HG03280 (cell line): ENCODE results near the gene SIRT7.

Experiments used
- ATAC-seq: cut with Tn5 transposase; IDR thresholded peaks from one replicate; pipeline ENCODE4 v1.9.1; 2021; ENCODE audit warnings: mild to moderate bottlenecking, moderate library complexity; ENCODE audit not compliant: unreplicated experiment

SIRT7 gene, protein sequence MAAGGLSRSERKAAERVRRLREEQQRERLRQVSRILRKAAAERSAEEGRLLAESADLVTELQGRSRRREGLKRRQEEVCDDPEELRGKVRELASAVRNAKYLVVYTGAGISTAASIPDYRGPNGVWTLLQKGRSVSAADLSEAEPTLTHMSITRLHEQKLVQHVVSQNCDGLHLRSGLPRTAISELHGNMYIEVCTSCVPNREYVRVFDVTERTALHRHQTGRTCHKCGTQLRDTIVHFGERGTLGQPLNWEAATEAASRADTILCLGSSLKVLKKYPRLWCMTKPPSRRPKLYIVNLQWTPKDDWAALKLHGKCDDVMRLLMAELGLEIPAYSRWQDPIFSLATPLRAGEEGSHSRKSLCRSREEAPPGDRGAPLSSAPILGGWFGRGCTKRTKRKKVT

DNA sequence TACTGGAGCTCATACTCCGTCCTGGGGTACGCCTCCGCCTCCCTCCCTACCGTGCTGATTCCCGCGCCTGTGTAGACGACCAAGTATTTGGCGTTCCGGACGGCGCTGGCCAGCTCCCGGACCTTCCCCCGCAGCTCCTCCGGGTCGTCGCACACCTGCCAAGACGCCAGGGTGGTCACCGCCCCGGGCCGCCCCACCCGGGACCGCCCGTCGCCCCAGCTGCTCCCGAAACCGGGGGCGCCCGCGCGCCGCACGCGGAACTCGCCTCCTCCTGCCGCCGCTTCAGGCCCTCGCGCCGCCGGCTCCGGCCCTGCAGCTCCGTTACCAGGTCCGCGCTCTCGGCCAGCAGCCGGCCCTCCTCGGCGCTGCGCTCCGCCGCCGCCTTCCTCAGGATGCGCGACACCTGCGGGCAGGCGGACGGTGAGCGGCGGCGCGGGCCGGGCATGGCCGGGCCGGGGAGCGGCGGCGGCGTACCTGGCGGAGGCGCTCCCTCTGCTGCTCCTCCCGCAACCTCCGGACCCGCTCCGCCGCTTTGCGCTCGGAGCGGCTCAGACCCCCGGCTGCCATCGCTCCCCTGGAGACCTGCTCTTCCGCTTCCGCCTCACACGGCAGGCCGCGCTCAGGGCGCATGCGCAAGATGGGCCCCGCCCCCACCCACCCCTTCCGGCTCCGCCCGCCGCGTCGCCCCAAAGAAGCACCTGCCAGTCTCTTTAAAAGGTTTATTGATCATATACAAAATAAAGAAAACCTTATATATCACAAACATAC lies at the start of gene SIRT7:
SIRT7 (minus strand) TSS at position 612 of the 768 bp plus-strand sequence; CDS start at position 567, 45 bp downstream.
- ATAC-seq, result peak; percentile 73

DNA sequence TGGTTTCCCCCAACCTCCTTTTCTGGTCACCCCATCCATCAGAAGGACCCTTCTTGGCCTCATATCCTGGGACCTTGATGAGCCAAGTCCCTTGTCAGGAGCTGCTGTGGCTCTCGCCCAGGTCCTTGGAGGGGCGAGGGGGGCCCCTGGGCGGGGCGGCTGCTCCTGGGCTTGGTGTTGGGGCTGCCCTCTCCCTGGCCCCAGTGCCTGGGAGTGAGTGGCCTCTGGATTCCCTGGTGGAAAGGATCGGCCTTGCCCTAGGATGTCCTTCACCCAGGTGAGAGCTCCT lies 49.2 kb upstream of the SIRT7 start:
- ATAC-seq, result no peak

DNA sequence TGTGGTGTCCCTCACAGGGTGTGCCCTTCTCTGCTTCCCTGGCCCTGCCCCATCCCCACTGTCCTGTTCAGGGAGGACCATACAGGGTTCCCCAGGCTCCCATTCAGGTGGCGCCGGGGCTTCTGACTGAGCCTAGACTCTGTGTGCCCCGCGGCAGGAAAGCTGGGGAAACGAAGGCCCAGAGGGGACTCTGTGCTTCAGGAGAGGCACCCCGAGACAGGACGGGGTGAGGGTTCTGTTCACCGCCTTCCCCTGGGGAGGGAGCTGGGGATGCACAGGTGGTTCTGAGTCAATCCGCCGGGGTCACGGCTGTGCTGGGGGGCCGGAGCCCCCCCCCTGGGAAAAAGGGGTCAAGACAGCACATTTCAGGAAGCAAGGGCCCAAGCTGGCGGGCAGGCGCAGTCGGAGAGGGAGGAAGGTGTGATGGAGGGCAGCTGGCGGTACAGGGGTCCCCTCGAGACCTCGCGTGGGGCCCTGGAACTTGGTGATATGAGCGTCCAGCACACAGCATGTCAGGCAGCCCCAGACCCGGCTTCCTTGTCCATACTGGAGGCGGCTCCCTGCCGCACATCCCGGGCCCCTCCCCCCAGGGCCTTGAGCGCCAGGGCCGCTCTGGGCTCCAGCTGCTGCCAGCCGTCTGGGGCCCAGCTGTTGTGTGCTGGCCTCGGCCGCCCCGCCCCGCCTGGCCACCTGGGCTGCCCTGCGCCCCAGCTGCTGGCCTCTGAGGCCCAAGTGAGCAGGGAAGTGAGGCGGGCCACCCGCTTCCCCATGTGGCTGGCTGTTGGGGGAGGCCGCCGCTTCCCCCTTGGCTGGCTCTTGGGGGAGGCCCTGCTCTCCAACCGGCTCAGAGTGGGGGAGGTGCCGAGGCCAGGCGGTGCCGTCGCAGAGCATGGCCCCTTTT lies 48.6 kb upstream of the SIRT7 start:
- no peak for ATAC-seq

DNA sequence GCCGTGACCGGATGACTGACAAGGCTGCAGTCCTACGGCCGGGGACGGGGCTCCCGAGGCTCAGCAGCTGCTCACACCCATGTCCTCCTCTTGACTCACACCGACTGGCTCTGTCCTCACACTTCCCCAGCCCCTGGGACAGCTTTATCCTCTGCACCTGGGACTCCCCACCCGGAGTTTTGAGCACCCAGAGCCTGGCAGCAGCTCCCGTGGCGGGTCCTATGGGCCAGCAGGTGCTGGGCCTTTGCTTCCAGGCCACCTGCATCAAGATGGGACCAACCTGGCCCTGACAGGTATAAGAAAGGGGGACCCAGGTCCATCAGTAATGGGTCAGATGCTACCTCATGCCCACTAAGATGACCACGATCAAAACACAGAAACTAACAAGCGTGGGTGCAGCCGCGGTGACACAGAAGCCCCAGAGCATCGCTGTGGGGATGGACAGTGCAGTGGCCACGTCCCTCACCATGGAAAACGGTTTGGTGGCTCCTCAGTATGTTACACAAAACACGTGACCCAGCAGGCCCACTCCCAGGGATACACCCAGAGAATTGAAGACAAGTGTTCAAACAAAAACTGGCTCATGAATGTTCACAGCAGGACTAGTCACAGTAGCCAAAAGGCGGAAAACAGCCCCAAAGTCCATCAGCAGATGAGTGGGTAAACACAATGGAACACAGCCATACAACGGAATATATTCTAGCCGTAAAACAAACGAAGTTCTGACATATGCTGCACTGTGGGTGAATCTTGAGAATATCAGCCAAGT lies 46.3 kb upstream of the SIRT7 start:
- no peak for ATAC-seq

DNA sequence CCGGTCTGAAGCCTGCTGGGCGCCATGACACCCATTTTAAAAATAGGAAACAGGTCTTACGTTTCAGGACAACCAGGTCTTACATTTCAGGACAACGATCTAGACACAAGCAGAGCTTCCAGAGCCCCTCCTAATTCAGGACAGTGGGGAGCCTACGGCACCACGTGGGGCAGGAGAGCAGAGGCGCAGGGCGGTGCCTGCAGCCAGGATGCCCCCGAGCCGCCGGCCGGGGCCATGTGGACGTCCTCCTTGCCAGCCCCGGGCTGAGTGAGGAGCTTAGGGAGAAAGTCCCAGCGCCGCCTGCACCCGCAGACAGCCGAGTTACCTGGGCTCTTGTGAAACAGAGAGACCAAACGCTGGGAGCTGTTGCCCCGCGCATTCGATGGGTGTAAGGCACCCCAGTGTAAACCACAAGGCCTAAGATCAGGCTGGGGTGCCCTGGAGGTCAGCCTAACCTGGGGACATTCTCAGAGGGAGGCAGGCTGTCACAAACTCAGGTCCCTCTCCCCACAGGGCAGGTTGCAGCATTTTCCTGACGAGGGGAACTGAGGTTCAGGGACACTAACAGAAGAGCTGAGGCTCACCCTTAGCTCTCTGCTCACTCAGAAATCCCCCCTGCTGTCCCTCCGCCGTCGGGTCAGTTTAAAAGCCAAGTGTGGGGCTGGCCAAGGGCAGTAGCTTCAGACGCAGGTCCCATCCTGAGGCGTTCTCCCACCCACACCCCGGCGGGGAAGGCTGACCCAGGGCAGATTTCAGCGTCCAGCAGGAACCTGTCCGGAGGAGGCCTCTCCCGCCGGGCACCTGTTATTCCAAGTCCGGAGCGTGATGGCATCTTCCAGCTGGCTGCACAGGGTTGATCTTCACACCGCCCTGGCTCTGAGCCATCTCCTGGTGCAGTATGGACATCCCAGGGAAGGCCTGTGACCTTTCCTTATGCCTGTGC lies 44.8 kb upstream of the SIRT7 start:
- ATAC-seq, result no peak

DNA sequence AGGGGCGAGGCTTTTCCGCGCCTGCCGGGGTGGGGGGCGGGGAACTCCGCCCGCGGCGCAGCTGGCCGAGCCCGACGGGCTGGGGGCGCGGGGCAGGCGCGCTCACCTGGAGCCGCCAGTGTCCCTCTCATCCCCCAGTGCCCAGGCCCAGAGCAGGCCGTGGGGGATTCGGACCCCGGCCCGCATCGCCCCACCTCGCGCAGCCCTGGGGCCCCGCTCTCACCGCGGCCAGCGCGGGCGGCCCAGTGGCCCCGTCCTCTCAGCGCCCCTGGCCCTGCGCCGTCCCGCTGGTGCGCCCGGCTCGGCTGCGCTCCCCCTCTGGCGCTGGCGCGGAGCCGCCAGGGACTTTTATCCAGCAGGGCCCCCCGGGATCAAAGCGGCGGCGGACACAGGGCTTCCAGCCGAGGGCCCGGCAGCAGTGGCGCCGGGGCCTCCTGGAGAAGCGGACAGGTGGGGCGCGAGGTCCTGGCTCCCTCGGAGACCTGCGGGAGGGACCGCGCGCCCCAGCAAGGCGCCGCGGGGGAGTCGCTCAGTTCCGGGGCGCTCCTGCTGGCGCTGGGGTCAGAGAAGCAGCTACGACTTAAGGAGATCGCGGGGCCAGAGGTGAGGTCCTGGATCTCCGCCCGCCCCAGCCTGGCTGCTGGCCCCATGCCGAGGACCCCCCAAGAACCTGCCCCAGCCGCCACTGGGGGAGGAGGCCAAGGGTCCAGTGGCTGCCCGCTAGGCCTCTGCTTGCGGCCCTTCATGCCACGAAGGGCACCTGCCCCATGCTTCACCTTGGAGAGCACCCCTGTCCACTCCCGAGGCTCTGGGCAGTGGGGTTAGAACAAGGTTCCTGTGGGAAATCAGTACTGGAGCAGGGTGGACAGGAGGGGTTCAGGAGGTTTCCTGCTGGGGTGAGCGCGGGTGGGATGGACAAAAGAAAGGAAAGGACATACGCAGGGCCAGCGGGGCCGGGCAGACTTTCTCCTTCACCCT lies 43.8 kb upstream of the SIRT7 start:
- ATAC-seq, result no peak

DNA sequence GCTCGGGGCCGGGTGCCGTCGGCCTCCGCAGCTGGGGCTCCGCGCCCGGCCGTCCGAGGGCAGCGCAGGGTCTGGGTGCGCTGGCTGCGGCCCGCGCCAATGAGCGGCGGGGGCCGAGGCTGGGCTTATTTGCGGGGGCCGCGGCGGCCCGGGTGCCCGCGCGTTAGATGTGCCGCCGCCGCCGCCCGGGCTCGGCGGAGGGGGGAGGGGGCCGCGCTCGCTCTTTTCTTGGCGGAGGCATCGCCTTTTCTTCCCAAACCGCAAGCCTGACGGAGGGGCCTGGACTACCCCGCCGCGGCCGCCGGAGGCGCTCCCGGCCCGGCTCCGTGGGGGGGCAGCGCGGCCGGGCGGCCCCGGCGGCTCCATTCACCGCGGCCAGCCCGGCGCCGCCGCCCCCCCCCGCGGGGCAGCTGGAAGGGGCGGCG lies 43.1 kb upstream of the SIRT7 start, which contains the start of gene NOTUM:
NOTUM (minus strand) TSS at position 101 of the 425 bp plus-strand sequence. CDS start 278 bp downstream, outside the sequence.
- ATAC-seq, result no peak

DNA sequence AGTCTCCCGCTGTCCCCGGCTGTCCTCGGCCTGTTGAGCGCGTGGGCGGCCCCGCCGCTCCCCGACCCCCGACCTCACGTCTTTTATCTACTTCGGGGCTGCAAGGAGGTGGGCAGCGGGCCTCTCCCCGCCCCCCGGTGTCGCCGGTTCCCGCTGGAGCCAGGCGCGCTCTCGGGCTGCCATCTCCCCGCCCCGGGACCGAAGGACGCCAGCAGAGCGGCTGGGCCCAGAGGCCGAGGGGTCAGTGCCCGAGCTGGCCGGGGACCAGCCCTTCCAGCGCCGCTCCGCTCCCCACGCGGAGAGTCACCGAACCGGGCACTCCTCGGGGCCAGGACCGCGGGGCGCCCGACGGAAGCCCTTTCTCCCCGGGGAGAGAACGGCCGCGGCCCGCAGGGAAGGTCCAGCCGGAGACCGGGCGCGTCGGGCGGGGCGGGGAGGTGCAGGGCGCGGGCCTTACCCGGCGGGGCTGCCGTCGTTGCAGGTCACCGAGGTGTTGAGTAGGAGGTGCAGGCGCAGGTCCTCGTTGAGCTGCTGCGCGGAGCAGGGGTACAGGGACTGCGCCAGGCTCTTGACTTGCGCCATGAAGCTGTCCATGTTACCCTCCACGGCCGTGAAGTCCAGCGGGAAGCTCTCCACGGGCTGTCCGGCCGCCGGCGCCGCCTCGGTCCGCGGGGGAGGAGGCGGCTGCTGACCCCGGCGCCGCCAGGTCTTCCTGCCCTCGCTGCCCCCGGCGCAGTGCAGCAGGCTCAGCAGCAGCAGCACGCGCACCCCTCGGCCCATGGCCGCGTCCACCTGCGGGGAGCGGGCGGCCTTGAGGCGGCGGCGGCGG lies 42.4 kb upstream of the SIRT7 start:
- ATAC-seq, result no peak

DNA sequence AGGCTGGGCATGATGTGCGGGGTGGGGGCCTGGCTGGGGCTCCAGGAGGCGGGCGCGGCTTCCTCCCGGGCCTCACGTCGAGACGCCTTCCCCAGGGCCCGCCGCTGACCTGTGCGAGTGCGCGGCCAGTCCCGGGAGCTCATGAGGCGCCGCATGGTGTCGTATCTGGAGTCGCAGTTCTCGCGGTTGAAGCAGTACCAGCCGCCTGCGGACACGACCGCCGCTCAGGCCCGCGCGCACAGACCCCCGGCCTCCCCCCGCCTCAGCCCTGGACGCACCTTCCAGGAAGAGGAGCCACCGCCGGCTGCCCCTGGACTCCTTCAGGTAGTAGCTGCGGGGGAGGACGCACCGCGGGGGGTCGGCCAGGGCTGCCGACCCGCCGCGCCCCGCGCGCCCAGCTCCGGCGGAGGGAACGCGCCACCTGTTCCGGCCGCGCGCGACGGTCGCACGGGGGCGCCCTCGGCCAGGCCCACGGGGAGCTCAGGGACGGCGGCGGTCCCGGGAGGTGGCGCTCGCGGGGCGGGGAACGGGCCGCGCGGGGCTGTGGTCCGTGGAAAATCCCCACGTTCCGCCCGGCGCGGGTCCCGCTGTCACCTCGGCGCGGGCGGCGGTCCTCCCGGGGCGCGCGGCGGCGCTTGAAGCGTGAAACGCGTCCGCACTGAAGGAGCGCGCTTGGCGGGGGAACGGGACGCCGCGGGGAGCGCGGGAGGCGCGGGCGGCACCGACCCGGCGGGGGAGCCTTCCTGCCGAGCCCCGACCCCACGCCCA lies 41.6 kb upstream of the SIRT7 start:
- ATAC-seq, result peak; percentile 45

DNA sequence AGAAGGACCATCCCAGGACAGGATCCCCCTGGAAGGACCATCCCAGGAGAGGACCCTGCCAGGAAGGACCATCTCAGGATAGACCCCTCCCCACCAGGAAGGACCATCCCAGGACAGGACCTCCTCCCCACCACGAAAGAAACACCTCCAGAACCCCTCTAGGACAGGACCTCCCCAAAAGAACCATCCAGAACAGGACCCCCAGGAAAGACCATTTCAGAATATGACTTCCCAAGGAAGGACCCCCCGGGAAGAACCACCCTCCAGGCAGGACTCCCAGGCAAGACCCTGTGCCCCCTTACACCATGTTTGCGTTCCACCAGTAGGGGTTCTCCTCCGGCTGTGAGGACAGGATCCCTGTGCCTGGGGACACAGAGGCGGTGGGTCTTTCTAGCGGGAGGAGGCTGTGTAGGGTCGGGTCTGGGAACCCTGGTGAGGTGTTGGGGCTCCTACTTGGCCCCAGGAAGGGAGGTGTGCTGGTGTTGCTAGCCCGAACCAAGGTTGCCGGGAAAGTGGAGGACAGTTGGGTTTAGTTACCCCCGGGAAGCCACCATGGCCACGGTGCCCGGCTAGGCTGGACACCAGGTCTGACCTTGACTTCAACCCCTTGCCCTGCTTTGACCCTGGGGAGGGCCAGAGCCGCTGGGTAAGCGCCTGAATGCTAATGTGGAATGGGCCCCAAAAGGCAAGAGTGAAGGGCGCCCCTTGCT lies 40.8 kb upstream of the SIRT7 start:
- ATAC-seq, result no peak

DNA sequence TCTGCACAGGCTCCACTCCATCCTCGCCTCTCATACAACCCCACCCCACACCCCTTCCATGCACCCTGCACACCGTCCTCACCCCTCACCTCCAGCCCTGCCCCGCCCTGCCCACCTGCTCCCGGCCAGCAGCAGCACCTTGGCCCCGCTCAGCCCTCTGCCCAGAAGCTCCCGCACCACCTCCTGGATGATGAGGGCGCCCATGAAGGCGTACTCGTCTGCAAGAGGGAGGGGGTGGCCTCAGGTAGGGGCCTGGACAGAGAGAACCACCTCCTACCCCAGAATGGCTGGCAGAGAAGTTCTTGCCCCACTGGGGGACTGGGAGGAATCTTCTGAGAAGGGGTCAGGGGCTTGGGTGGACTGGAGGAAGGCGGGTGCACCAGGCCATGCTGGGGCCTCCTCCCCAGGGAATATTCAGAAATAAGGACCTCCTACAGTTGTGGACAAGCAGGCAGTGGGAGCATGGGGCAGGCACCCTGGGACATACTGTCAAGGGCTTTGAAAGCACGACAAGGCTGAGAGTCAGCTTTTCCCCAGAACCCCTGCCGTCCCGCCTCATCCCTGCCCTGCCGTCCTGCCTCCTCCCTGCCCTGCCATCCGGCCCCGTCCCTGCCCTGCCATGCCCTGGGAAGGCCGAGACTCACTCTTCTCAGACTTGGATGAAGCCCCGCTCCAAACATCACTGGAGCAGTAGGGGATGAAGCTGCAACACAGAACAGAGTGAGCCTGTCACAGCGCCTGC lies 39.9 kb upstream of the SIRT7 start:
- no peak for ATAC-seq

DNA sequence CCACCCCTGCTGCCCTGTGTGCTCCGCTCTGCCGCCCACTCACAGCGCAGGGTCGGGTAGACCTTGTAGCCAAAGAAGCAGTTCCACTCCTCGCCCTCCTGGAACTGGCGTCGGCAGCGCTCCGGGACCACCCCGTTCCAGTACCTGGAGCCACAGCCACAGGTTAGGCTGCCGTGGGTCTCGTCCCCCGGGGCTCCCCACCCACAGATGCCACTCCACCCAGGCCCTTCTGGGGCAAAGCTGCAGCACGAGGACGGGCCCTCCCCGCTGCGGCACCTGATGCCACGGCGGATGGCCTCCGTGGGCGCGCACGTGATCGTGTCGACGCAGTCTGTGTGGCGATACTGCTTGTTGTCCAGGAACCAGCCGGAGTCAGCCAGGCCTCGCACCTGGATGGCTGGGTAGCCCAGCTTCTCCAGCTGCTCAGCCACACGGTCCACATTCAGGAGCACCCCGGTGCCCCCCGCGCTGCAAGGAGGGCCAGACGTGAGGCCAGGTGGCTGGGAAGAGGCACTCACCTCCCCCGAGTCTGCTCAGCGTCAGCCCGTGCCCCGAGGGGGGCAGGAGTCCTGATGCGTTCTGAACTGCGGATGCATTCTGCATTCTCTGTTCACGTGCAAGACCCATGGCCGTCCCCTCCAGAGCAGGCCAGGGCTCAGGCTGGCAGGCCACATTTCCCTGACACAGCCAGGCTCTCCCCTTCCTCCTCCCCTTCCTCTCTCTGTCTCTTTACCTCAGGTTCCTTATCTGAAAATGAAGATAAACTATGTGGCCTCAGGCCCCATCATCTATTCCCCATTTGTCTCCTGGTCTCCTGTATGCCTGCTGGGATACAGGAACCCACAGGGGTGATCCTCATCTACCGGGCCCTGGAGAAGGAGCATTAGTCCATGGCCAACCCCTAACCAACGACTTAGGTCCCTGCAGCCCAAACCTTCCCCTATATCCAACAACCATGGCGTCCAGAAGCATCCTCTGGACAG lies 38.9 kb upstream of the SIRT7 start:
- ATAC-seq, result no peak

DNA sequence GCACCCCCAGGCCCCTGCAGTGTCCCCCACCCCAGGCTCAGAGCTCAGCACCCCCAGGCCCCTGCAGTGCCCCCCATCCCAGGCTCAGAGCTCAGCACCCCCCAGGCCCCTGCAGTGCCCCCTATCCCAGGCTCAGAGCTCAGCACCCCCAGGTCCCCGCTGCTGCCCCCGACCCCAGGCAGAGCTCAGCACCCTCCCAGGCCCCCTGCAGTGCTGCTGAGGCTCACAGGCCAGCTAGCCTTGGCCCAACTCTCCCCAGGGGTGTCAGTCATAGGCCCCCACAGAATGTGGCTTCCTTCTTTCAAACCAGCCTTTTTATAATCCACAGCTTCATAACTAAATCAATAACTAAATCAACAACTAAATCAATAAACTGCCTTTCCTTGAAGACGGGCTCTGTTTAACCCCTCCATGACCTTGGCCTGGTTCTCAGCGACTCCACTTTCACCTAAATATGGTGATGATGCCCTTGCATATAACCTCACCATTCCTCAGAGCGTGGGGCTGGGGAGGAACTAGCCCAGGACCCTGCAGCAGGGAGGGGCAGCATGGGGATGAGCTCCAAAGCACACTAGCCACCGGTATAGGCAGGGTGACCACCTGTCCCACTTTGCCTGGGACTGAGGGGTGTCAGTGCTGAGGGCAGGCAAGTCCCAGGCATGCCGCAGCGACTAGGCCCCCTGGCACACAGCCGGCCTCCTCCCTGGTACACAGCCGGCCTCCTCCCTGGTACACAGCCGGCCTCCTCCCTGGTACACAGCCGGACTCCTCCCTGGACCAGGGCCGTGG lies 38.0 kb upstream of the SIRT7 start:
- ATAC-seq, result no peak
